HG02571 (cell line): ENCODE results near the gene PTPRN2.

ENCODE experiments used
- ATAC-seq: cut with Tn5 transposase; IDR thresholded peaks from one replicate; pipeline ENCODE4 v1.9.1; 2021; ENCODE audit warnings: mild to moderate bottlenecking, moderate library complexity; ENCODE audit not compliant: unreplicated experiment

PTPRN2 gene

DNA sequence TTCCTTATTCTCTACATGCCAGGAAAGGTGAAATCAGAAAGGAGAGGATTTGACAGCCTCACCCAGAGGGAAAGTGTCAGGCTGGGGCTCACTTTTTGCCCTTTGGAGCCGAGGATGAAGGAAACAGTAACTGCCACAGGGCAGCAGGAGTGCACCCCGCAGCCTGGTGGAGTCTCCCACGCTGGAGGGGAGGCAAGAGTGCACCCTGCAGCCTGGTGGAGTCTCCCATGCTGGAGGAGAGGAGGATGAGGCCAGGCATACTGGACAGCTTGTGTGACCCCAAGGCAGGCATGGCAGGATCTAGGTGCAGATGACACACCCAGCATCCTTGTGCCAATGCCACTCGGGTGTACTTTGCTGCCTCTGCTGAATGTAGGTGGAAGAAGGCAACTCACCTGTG, 766.8 kb downstream of the PTPRN2 start:
- ATAC-seq: no peak

DNA sequence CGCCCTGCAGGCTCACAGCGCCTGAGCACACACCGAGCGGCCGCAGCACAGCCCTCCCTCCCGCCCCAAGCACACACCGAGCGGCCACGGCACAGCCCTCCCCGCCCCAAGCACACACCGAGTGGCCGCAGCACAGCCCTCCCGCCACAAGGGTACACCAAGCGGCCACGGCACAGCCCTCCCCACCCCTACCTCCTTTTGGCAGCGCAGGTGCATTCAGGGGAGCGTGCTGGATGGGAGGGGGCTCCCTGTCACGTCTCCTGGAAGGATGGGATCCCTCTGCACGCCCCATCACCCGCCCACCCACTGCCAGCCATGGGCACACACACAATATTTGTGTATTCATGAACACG, 768.2 kb downstream of the PTPRN2 start:
- ATAC-seq: no peak

GRCh38 chr7:157818701-157819454, 768.7 kb downstream of the PTPRN2 start:
- no peak for ATAC-seq

DNA sequence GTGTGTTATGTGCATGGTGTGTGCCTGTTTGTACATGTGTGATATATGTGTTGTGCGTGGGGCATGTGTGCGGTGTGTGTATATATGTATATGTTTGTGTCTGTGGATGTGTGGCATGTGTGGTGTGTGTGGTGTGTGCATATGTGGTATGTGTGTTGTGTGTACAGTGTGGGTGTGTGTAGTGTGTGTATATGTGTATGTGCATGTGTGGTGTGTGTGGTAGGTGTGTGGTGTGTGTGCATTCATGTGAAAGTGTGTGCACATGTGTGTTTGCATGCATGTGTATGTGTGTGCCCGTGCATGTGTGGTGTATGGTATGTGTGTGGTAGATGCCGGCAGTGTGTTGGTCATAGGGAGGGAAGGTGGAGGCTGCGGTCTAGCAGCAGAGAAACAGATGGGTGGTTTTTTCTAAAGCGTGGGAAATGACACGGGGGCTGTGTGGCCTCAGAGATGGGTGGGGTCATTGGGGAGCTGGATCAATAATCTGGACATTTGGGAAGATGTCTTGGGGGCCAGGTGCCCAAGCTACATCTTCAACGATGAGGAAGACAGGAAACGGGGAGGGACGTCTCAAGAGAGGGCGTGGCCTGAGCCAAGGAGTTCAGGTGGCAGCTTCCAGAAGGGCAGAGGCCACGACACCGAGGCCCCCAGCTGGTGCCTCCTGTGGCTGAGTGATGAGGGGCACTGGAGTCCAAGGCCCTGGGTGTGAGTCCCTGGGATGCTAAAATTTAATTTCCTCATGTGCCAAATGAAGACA, 769.5 kb downstream of the PTPRN2 start:
- no peak for ATAC-seq

DNA sequence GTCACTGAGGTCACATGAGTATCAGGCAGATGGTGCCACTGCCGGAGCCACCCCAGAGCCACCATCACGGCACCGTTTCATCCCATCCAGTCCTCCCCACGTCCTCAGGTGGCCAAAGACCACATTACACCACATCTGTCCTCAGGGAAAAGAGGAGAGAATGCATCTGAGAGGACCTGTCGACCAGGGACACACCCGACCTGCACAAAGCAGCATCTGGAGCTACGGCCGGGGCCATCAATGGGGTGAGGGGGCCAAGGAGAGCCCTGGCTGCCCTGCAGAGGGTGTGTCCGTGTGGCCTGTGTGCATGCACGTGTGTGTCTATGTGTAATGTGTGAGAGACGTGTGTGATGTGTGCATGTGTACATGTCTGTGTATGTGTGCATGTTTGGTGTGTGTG, 770.2 kb downstream of the PTPRN2 start:
- ATAC-seq: no peak

DNA sequence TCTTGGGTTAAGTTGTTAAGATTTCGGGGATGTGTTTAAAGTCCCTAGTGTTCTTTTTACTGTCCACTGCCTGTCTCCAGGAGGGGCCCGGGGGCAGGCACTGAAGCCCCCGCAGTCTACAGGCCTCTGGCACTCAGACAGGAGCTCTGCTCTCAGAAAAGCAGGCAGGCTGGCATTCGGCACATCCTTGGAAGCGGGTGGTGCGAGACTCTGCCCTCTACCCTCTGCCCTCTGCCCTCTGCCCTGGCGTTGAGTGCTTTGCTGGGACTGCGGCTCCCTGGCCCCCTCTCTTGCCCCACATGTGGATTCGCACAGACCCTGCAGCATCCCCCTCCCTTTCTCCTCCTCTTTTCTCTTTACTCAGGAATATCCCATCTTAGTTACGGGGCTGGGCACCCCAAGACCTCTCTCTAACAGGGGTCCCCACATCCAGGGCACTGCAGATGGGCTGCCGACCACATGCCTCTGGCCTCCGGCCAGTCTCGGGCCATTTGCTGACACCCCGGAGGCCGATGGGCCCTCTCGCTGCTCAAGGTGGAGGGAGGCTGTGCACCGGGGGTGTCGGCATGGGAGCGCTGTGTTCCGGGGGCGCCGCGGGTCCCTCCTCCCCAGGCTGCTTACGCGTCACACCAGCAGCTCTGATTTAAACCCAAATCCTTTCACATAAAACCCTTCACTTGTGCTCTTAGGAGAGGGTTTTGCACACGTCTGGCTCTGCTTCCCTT, 770.9 kb downstream of the PTPRN2 start:
- no peak for ATAC-seq

GRCh38 chr7:157816086-157816485, 771.5 kb downstream of the PTPRN2 start:
- ATAC-seq: no peak

DNA sequence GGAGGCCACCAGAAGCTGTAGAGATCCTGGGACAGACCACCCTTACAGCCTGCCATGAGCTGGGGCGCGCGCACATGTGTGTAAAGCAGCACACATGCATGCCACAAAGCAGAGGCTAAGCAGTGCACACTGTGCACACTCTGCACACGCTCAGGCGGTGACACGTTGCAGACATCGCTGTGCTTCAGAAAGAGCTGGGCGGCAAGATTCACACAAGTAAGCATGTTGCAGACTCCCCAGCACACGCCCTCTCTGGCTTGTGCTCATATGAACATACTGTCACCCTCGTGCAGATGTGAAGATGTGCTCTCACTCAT, 772.0 kb downstream of the PTPRN2 start:
- ATAC-seq: no peak

DNA sequence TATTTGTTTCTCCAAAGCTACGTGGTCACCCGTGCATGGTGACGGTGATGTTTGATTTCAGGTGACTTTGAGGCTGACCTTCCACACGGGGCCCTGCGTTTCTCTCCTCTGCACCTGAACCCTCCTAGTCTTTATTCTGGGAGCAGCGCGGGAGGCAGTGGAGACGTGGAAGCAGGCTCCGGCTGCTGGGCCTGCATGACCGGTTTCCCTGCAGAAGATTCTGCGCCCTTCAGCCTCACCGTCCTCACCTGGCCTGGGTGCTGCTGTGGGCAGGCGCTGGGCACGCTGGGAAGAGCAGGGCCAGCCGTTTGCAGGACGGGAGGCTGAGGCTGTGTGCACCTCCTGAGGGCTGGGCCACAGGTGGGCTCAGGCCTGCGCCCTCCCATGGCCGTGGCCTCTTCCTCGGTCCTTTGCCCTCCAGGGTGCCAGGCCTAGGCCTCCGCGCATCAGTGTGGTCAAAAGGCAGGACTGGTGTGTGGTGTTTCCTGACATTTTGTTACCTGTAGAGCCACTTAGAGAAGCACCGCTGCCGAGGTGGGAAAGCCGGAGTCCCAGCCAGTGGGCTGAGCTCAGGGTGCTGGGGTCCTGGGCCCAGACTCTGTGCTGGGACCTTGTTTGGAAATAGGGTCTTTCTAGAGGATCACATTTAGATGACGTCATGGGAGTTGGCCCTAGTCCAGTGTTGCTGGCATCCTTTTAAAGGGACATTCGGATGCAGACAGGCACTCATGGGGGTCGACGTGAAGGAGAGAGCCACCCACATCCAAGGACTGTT, 772.5 kb downstream of the PTPRN2 start:
- ATAC-seq: no peak

DNA sequence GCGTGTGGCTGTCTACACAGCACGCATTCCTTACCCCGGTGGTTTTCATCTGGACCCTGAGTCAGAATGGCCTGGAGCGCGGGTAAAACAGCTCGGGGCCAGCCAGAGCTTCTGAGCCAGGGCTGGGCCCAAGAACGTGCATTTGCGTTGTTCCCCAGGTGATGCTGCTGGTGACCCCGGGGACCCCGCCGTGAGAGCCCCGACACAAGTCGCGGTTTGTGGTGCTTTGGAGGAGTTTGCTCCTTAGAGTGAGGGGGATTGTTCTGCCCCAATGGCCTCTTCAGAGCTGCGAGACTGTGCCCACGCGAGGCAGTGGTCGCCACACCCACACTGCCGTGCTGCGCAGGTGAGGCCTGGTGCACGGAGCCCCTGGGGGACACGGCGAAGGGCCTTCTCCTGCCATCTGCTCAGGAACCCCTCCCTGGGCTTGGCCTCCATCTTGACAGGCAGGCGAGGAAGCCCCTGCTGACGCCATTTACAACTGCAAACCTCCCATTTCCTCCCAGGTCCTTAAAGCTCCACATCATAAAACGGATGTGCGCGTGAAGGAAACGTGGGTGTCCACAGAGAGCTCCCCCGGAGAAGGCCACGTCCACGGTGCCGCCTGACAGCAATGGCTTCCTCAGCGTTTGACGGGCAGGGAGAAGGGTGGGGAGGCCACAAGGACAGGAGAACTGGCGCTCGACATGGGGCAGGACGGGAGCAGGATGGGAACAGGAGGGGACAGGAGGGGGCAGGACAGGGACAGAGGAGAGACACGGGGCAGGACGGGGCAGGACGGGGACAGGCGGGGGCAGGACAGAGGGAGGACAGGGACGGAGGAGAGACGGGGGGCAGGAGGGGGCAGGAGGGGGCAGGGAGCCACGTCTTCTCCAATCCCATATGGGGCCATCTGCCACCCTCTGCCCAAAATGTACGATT, 773.6 kb downstream of the PTPRN2 start:
- no peak for ATAC-seq

GRCh38 chr7:157813053-157813452, 774.6 kb downstream of the PTPRN2 start:
- ATAC-seq: no peak

DNA sequence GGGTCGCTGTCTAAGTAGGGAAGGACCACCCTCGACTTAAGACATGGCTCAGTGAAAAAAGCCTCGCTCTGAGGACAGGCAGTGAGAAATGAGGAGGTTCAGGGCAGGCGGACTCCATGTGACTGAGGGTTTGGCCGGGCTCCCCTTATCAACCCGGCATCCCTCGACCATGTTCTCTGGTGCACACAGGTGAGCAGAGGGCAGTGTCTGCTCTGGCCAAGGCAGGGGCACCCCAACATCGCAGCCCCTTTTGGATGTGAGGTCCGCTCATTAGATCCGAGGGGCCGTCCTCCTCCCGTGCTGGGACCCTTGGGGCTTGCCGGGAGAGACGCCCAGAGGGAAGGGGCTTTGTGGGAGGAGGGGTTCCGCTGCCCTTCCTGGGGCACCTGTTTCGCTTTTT, 775.7 kb downstream of the PTPRN2 start:
- no peak for ATAC-seq

- ATAC-seq: no peak
Measured at GRCh38 chr7:157809863-157810851, 777.5 kb downstream of the PTPRN2 start.

- no peak for ATAC-seq
Measured at GRCh38 chr7:157809154-157809862, 778.3 kb downstream of the PTPRN2 start.

DNA sequence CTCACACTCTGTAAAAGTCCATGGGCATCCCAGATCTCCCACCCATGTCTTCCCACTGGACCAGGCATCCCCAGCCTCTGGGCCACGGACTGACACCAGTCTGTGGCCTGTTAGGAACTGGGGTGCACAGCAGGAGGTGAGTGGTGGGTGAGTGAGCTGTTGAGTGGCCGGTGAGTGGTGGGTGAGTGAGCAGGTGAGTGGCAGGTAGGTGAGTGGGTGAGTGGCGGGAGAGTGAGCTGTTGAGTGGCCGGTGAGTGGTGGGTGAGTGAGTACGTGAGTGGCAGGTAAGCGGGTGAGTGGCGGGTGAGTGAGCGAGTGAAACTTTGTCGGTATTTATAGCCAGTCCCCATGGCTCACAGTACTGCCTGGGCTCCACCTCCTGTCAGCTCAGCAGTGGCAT, 779.6 kb downstream of the PTPRN2 start:
- ATAC-seq: no peak

DNA sequence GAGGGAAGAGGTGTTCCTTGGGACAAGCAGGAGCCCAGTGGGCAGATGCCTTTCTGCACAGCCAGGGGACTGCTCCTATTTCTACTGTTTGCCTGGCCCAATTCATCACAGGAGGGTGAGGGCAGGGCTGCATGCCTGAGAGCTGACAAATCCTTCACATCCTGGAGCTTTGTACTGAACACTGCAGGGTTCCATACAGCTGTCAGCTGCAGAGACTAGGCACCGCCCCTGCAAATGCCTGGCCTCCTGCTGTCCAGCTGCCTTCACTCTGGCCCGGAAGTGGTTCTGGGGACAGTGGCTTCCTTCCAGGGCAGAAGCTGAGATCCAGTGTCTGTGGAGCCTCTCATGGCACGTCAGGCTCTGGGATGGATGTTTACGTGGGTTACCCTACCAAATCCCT, 780.1 kb downstream of the PTPRN2 start:
- ATAC-seq: no peak

DNA sequence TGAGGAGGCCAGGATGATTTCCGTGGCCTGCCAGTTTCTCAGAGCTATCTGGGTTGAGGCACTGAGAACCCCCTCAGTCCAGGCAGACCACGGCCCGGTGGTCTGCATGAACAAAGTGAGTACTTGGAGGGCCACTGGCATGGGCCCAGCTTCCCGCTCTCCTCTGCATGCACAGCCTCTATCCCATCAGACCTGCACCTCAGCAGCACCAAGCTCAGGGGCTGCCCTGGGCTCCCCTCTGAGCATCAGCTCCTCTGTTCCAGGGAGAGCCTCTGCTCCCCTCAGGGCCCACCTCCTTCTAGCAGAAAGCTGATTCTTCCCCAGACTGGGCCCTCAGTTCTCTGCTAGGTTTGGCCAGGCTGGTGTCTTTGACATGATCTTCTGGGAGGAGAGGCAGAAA, 780.9 kb downstream of the PTPRN2 start:
- ATAC-seq: no peak

DNA sequence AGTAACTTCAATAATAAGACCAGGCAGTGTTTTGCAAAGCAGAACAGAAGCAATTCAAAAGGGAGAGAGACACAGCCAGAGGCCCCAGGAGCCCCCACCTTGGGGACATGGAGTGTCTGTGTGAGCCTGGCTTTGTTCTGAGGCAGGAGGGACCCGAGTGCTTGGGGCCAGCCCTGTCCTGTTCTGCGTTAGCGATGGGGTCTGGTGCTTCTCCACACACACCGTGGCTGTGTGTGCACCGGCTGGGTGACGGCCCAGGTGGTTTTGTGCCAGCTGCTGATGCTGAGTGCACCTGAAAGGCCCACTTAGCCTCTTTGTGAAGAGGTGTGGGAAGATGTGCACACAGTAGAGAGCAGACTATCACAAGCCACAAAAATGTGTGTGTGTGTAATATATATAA, 781.9 kb downstream of the PTPRN2 start:
- no peak for ATAC-seq
